HG02852 (cell line): ENCODE data around the gene SERPINB10.

Experiments used
- ATAC-seq: cut with Tn5 transposase; IDR thresholded peaks from one replicate; pipeline ENCODE4 v1.9.1; 2021; ENCODE audit warnings: mild to moderate bottlenecking, moderate library complexity; ENCODE audit not compliant: unreplicated experiment

The SERPINB10 gene

GRCh38 chr18:63979409-63979920, 71.7 kb downstream of the SERPINB10 start:
- peak; percentile 54 for ATAC-seq

- ATAC-seq: no peak
Observed at GRCh38 chr18:63980027-63980426, 72.3 kb downstream of the SERPINB10 start.

- ATAC-seq: no peak
Observed at GRCh38 chr18:63980896-63981460, 73.2 kb downstream of the SERPINB10 start.

- ATAC-seq: peak; percentile 48
Observed at GRCh38 chr18:63981719-63982118, 74.0 kb downstream of the SERPINB10 start.

- ATAC-seq: no peak
Observed at GRCh38 chr18:63982361-63982760, 74.6 kb downstream of the SERPINB10 start.
